Pons (tissue), 1 donor: ENCODE results near the gene GRIK4.
"Not testable (repeated sequence)": the region's sequence is repeated elsewhere in the genome, so short reads cannot be mapped to it uniquely, and the experiment has no call there.

ENCODE experiments used
- DNase-seq: peaks from one replicate; pipeline ENCODE4 v3.0.0-alpha.2; 2016; ENCODE audit warnings: low spot score

The GRIK4 gene

GRCh38 chr11:120574876-120575275, 63.3 kb downstream of the GRIK4 start:
- DNase-seq = no peak

- DNase-seq = no peak
These were observed 63.9 kb downstream of the GRIK4 start for GRCh38 chr11:120575461-120575860.

- DNase-seq = no peak
These were observed 65.1 kb downstream of the GRIK4 start for GRCh38 chr11:120576606-120577005.

GRCh38 chr11:120577041-120577440, 65.5 kb downstream of the GRIK4 start:
- no peak for DNase-seq

GRCh38 chr11:120577624-120578363, 66.2 kb downstream of the GRIK4 start:
- DNase-seq = no peak

GRCh38 chr11:120578596-120579154, 67.1 kb downstream of the GRIK4 start:
- no peak for DNase-seq

- DNase-seq = no peak
These were observed 68.1 kb downstream of the GRIK4 start for GRCh38 chr11:120579611-120580031.

- DNase-seq = no peak
These were observed 69.8 kb downstream of the GRIK4 start for GRCh38 chr11:120581313-120581712.

GRCh38 chr11:120582535-120582934, 71.0 kb downstream of the GRIK4 start:
- not testable (repeated sequence) for DNase-seq

GRCh38 chr11:120586072-120586471, 74.5 kb downstream of the GRIK4 start:
- DNase-seq = no peak

GRCh38 chr11:120586728-120587127, 75.2 kb downstream of the GRIK4 start:
- DNase-seq = no peak

GRCh38 chr11:120587299-120587698, 75.8 kb downstream of the GRIK4 start:
- DNase-seq = no peak

GRCh38 chr11:120589376-120589775, 77.8 kb downstream of the GRIK4 start:
- DNase-seq = no peak

- no peak for DNase-seq
These were observed 78.9 kb downstream of the GRIK4 start for GRCh38 chr11:120590472-120590871.

GRCh38 chr11:120594746-120595145, 83.2 kb downstream of the GRIK4 start:
- no peak for DNase-seq

- no peak for DNase-seq
These were observed 84.0 kb downstream of the GRIK4 start for GRCh38 chr11:120595557-120595956.

GRCh38 chr11:120597250-120598215, 86.0 kb downstream of the GRIK4 start:
- no peak for DNase-seq

- no peak for DNase-seq
These were observed 87.1 kb downstream of the GRIK4 start for GRCh38 chr11:120598517-120599257.

GRCh38 chr11:120599816-120600420, 88.4 kb downstream of the GRIK4 start:
- no peak for DNase-seq

GRCh38 chr11:120601536-120601935, 90.0 kb downstream of the GRIK4 start:
- DNase-seq = peak; percentile 24

GRCh38 chr11:120603071-120603470, 91.5 kb downstream of the GRIK4 start:
- no peak for DNase-seq

GRCh38 chr11:120605469-120605868, 93.9 kb downstream of the GRIK4 start:
- DNase-seq = no peak
